GM23338 (cell line): ENCODE data around the gene ASB2. TPM values are rescaled to one million over a fixed set of nuclear protein-coding genes. Genes with fewer than 3 reads are reported as not detected.

Source experiments
- ATAC-seq: fragments of 200-7000 bp; cut with Tn5 transposase; 3 replicates; pipeline ENCODE4 v1.9.1; 2020
- DNase-seq: peaks from one replicate; pipeline ENCODE4 v3.0.0-alpha.2; 2015; ENCODE audit warnings: low spot score
- H2AFZ ChIP-seq: fragments of 200-600 bp; sonication (generic); 2 replicates; pipeline ENCODE4 v1.8.0; 2016; ENCODE audit warnings: antibody characterized with exemption, mild to moderate bottlenecking, moderate library complexity
- H3F3A ChIP-seq: fragments of 200-600 bp; sonication (generic); replicated peaks from 2 replicates; pipeline ENCODE4 v1.8.0; 2017; ENCODE audit warnings: antibody characterized with exemption, mixed run types, low read depth
- H3K27ac ChIP-seq: fragments of 200-600 bp; sonication (generic); 2 replicates; pipeline ENCODE4 v1.6.1; 2016; ENCODE audit warnings: low read depth
- H3K27me3 ChIP-seq: fragments of 200-600 bp; sonication (generic); 2 replicates; pipeline ENCODE4 v1.8.0; 2016; ENCODE audit warnings: mild to moderate bottlenecking, mixed run types, moderate library complexity; ENCODE audit not compliant: insufficient read depth
- H3K36me3 ChIP-seq: fragments of 200-600 bp; sonication (generic); 2 replicates; pipeline ENCODE4 v1.8.0; 2016; ENCODE audit warnings: mild to moderate bottlenecking; ENCODE audit not compliant: insufficient read depth
- H3K4me1 ChIP-seq: fragments of 200-600 bp; sonication (generic); 2 replicates; pipeline ENCODE4 v1.8.0; 2016; ENCODE audit warnings: mild to moderate bottlenecking, moderate library complexity; ENCODE audit not compliant: insufficient read depth
- H3K4me2 ChIP-seq: fragments of 200-600 bp; sonication (generic); 2 replicates; pipeline ENCODE4 v1.7.1; 2017; ENCODE audit warnings: mixed run types
- H3K4me3 ChIP-seq: fragments of 200-600 bp; sonication (generic); 2 replicates; pipeline ENCODE4 v1.6.1; 2016; ENCODE audit warnings: mixed run types
- H3K79me2 ChIP-seq: fragments of 200-600 bp; sonication (generic); replicated peaks from 2 replicates; pipeline ENCODE4 v1.8.0; 2017; ENCODE audit warnings: mild to moderate bottlenecking; ENCODE audit not compliant: insufficient read depth
- H3K9me2 ChIP-seq: fragments of 200-600 bp; sonication (generic); 2 replicates; pipeline ENCODE4 v1.8.0; 2017; ENCODE audit not compliant: insufficient read depth
- H4K20me1 ChIP-seq: fragments of 200-600 bp; sonication (generic); replicated peaks from 2 replicates; pipeline ENCODE4 v1.8.0; 2017; ENCODE audit warnings: mild to moderate bottlenecking; ENCODE audit not compliant: insufficient read depth
- H3K27ac Mint-ChIP-seq: 2 replicates; pipeline ENCODE4 v1.8.0; 2020; ENCODE audit warnings: inconsistent platforms, mild to moderate bottlenecking, moderate library complexity, mixed read lengths
- H3K27me3 Mint-ChIP-seq: 3 replicates; pipeline ENCODE4 v1.8.0; 2022; ENCODE audit warnings: low read depth, mild to moderate bottlenecking, moderate library complexity, mixed read lengths, inconsistent platforms; ENCODE audit not compliant: insufficient read depth, poor library complexity
- H3K36me3 Mint-ChIP-seq: 3 replicates; pipeline ENCODE4 v1.8.0; 2021; ENCODE audit warnings: low read depth, mild to moderate bottlenecking, inconsistent platforms, moderate library complexity, mixed read lengths
- H3K4me1 Mint-ChIP-seq: 3 replicates; pipeline ENCODE4 v1.8.0; 2020; ENCODE audit warnings: mild to moderate bottlenecking, inconsistent platforms, mixed read lengths
- H3K4me3 Mint-ChIP-seq: 3 replicates; pipeline ENCODE4 v1.8.0; 2021; ENCODE audit warnings: moderate library complexity, mild to moderate bottlenecking, inconsistent platforms, mixed read lengths
- H3K9me3 Mint-ChIP-seq: 3 replicates; pipeline ENCODE4 v1.8.0; 2020; ENCODE audit warnings: moderate library complexity, mild to moderate bottlenecking, inconsistent platforms, mixed read lengths
- CREB1 ChIP-seq: fragments of 250-450 bp; sonication (Bioruptor Pico); IDR thresholded peaks from 2 replicates; pipeline ENCODE4 v1.5.0; 2020; ENCODE audit warnings: low read depth, mild to moderate bottlenecking, moderate library complexity
- CTCF ChIP-seq, 2 experiments: fragments of 200-600 bp in 1 of 2; sonication (generic) in 1 of 2; conservative IDR thresholded peaks; 2 replicates each; pipeline versions ENCODE4 v1.5.1 to v1.6.1; 2016 to 2017; ENCODE audit warnings: antibody characterized with exemption in 2 of 2, low read depth in 2 of 2, mild to moderate bottlenecking in 2 of 2, moderate library complexity in 1 of 2
- ETS1 ChIP-seq: IDR thresholded peaks from 2 replicates; pipeline ENCODE4 v1.6.1; 2016; ENCODE audit warnings: antibody characterized with exemption
- EZH2 ChIP-seq: fragments of 200-600 bp; sonication (generic); IDR thresholded peaks from one replicate; pipeline ENCODE4 v1.8.0; 2017; ENCODE audit warnings: antibody characterized with exemption, mild to moderate bottlenecking, low read depth; ENCODE audit not compliant: unreplicated experiment
- EZH2phosphoT487 ChIP-seq: fragments of 200-600 bp; sonication (generic); IDR thresholded peaks from one replicate; pipeline ENCODE4 v1.8.1; 2018; ENCODE audit warnings: antibody characterized with exemption; ENCODE audit not compliant: unreplicated experiment
- JUNB ChIP-seq: IDR thresholded peaks from one replicate; pipeline ENCODE4 v1.6.1; 2016; ENCODE audit warnings: antibody characterized with exemption; ENCODE audit not compliant: unreplicated experiment
- NANOG ChIP-seq: IDR thresholded peaks from 2 replicates; pipeline ENCODE4 v1.6.1; 2016; ENCODE audit warnings: antibody characterized with exemption, borderline replicate concordance
- POLR2AphosphoS5 ChIP-seq: IDR thresholded peaks from 2 replicates; pipeline ENCODE4 v1.6.1; 2016; ENCODE audit warnings: antibody characterized with exemption, low read depth
- REST ChIP-seq: IDR thresholded peaks from one replicate; pipeline ENCODE4 v1.6.1; 2018; ENCODE audit warnings: antibody characterized with exemption; ENCODE audit not compliant: unreplicated experiment
- STAT1 ChIP-seq: IDR thresholded peaks from one replicate; pipeline ENCODE4 v1.6.1; 2016; ENCODE audit warnings: antibody characterized with exemption; ENCODE audit not compliant: unreplicated experiment
- ZNF114 ChIP-seq: fragments of 250-450 bp; sonication (Bioruptor Pico); IDR thresholded peaks from 2 replicates; pipeline ENCODE4 v1.5.0; 2020; ENCODE audit warnings: mild to moderate bottlenecking, moderate library complexity
- ZNF331 ChIP-seq: fragments of 250-450 bp; sonication (Bioruptor Pico); IDR thresholded peaks from 2 replicates; pipeline ENCODE4 v1.5.0; 2020; ENCODE audit warnings: low read depth, mild to moderate bottlenecking, moderate library complexity
- ZNF462 ChIP-seq: fragments of 250-450 bp; sonication (Bioruptor Pico); IDR thresholded peaks from 2 replicates; pipeline ENCODE4 v1.5.0; 2020; ENCODE audit warnings: mild to moderate bottlenecking, moderate library complexity
- polyA plus RNA-seq: library from polyadenylated mRNA; unstranded; fragments of >200 nt; fragmentation: Nextera tagmentation; extraction: Ambion mirVana; gene quantifications from 2 replicates; pipeline ENCODE4 v1.2.1, GENCODE V29; 2016
- total RNA-seq: library from RNA; depleted of rRNA; stranded (reverse); fragments of >200 nt; shearing (Covaris generic); gene quantifications from 2 replicates; pipeline ENCODE4 v1.2.3, GENCODE V29; 2014

Gene ASB2
- total and polyA plus RNA-seq, 2 experiments from 2014 or later, result 1.2 to 1.7 TPM

- H3K4me3 Mint-ChIP-seq, result no peak overlapping the region
- H3K36me3 Mint-ChIP-seq, result no peaks in the 10 kb centered on the region
- peaks cover 7% of the 10 kb centered on the region for H3K27me3 Mint-ChIP-seq
- H3K27me3 ChIP-seq, result no peaks in the 10 kb centered on the region
- peak overlapping the region; percentile 91 for H2AFZ ChIP-seq
- no peaks in the 10 kb centered on the region for H3K79me2 ChIP-seq
- H3F3A ChIP-seq, result no peaks in the 10 kb centered on the region
- no peak for ATAC-seq
- no peak overlapping the region for H3K4me3 ChIP-seq
- H3K36me3 ChIP-seq, result no peaks in the 10 kb centered on the region
- H3K4me1 ChIP-seq, result no peaks in the 10 kb centered on the region
- peaks cover 27% of the 10 kb centered on the region for H3K4me1 Mint-ChIP-seq
- DNase-seq, result no peak
- H3K9me2 ChIP-seq, result no peaks in the 10 kb centered on the region
- H3K9me3 Mint-ChIP-seq, result no peaks in the 10 kb centered on the region; the same call in 2 of the 3 replicates
- no peaks in the 10 kb centered on the region for H4K20me1 ChIP-seq
- H3K4me2 ChIP-seq, result no peak overlapping the region
- no peak overlapping the region for H3K27ac Mint-ChIP-seq
- no peak overlapping the region for H3K27ac ChIP-seq
- TF ChIP-seq REST (no peak), CTCF (conservative IDR thresholded peaks at IDR 0.05; ENCODE audit: low read depth in 2 of 2) (no peak), ZNF462 (CRISPR knock-in tag) (no peak), POLR2AphosphoS5 (no peak), ZNF114 (CRISPR knock-in tag) (no peak), ETS1 (no peak), EZH2 (no peak), CREB1 (CRISPR knock-in tag) (no peak), STAT1 (no peak), EZH2phosphoT487 (no peak), ZNF331 (CRISPR knock-in tag) (no peak), NANOG (no peak), JUNB (no peak)
Observed at GRCh38 chr14:94021416-94022157, 45.2 kb upstream of the ASB2 start.
